HEK293 (cell line): ENCODE results near the gene GAST.
A peak's percentile ranks its signal among the peaks of the same experiment; 100 is the strongest.

Experiments
- CTCF ChIA-PET: fragments of 350-600 bp; formaldehyde crosslinking; extraction: SDS; loops from one replicate; lab custom pipeline; 2021; ENCODE audit warnings: antibody characterized with exemption; lab: Yijun Ruan, JAX
- POLR2A ChIA-PET: fragments of 300-600 bp; formaldehyde crosslinking; extraction: SDS; loops from one replicate; lab custom pipeline; 2020; ENCODE audit warnings: antibody characterized with exemption, inconsistent platforms; lab: Yijun Ruan, JAX
- H3K27ac ChIP-seq: fragments of 200-500 bp; sonication (Bioruptor generic); 2 replicates; pipeline ENCODE4 v1.5.1; 2014; ENCODE audit warnings: low read depth, low read length, control low read depth, inconsistent platforms; ENCODE audit errors: extremely low read depth
- H3K36me3 ChIP-seq, 2 experiments: fragments of 200-500 bp in 1 of 2; sonication (Bioruptor generic) in 1 of 2; 1 replicate in 1 of 2; 2 replicates in 1 of 2; pipeline ENCODE4 v1.5.1; 2014 to 2017; ENCODE audit warnings: inconsistent platforms in 2 of 2, low read length in 2 of 2; ENCODE audit not compliant: control insufficient read depth in 2 of 2, insufficient read depth in 1 of 2
- H3K4me1 ChIP-seq: fragments of 200-500 bp; sonication (Bioruptor generic); 2 replicates; pipeline ENCODE4 v1.5.1; 2014; ENCODE audit warnings: mild to moderate bottlenecking, low read length, inconsistent platforms; ENCODE audit not compliant: control insufficient read depth, insufficient read depth
- H3K4me3 ChIP-seq: 2 replicates; pipeline ENCODE4 v1.5.1; 2011; ENCODE audit warnings: low read depth, mild to moderate bottlenecking, control low read depth, low read length, moderate library complexity
- H3K9me3 ChIP-seq: fragments of 200-500 bp; sonication (Bioruptor generic); 2 replicates; pipeline ENCODE4 v1.5.1; 2014; ENCODE audit warnings: low read depth, low read length, inconsistent platforms; ENCODE audit not compliant: control insufficient read depth, insufficient read depth
- HOXD13 ChIP-seq: sonication (generic); formaldehyde crosslinking; IDR thresholded peaks from 2 replicates; pipeline ENCODE4 v1.8.0; 2022; ENCODE audit warnings: missing genetic modification reagents, borderline replicate concordance
- KLF1 ChIP-seq: fragments of 450-650 bp; formaldehyde crosslinking; IDR thresholded peaks from 2 replicates; pipeline ENCODE4 v1.5.1; 2016; ENCODE audit warnings: missing biosample characterization, missing genetic modification characterization
- KLF8 ChIP-seq: fragments of 450-650 bp; formaldehyde crosslinking; IDR thresholded peaks from 2 replicates; pipeline ENCODE4 v1.5.1; 2016; ENCODE audit warnings: missing biosample characterization, missing genetic modification characterization
- PBX3 ChIP-seq: sonication (generic); formaldehyde crosslinking; IDR thresholded peaks from 2 replicates; pipeline ENCODE4 v1.8.1; 2022; ENCODE audit warnings: mild to moderate bottlenecking, moderate library complexity, missing genetic modification reagents
- RBAK ChIP-seq: fragments of 450-650 bp; formaldehyde crosslinking; IDR thresholded peaks from 2 replicates; pipeline ENCODE4 v1.5.1; 2016; ENCODE audit warnings: missing biosample characterization, missing genetic modification characterization
- ZBTB1 ChIP-seq: fragments of 450-650 bp; formaldehyde crosslinking; IDR thresholded peaks from 2 replicates; pipeline ENCODE4 v1.5.1; 2016; ENCODE audit warnings: missing biosample characterization, missing genetic modification characterization
- ZBTB21 ChIP-seq: fragments of 450-650 bp; formaldehyde crosslinking; IDR thresholded peaks from 2 replicates; pipeline ENCODE4 v1.5.1; 2017; ENCODE audit warnings: missing biosample characterization, missing genetic modification characterization
- ZNF155 ChIP-seq: fragments of 450-650 bp; formaldehyde crosslinking; IDR thresholded peaks from 2 replicates; pipeline ENCODE4 v1.5.1; 2016; ENCODE audit warnings: missing biosample characterization, missing genetic modification characterization
- ZNF157 ChIP-seq: fragments of 450-650 bp; formaldehyde crosslinking; IDR thresholded peaks from 2 replicates; pipeline ENCODE4 v1.5.1; 2016; ENCODE audit warnings: missing biosample characterization, missing genetic modification characterization
- ZNF169 ChIP-seq: fragments of 450-650 bp; formaldehyde crosslinking; IDR thresholded peaks from 2 replicates; pipeline ENCODE4 v1.5.1; 2016; ENCODE audit warnings: missing biosample characterization, missing genetic modification characterization
- ZNF239 ChIP-seq: fragments of 450-650 bp; formaldehyde crosslinking; IDR thresholded peaks from 2 replicates; pipeline ENCODE4 v1.5.1; 2016; ENCODE audit warnings: missing biosample characterization, missing genetic modification characterization
- ZNF362 ChIP-seq: fragments of 450-650 bp; formaldehyde crosslinking; IDR thresholded peaks from 2 replicates; pipeline ENCODE4 v1.5.1; 2016; ENCODE audit warnings: missing biosample characterization, missing genetic modification characterization
- ZNF521 ChIP-seq: fragments of 450-650 bp; formaldehyde crosslinking; IDR thresholded peaks from 2 replicates; pipeline ENCODE4 v1.5.1; 2017; ENCODE audit warnings: missing biosample characterization, mild to moderate bottlenecking, missing genetic modification characterization
- ZNF629 ChIP-seq: fragments of 450-650 bp; formaldehyde crosslinking; IDR thresholded peaks from 2 replicates; pipeline ENCODE4 v1.5.1; 2017; ENCODE audit warnings: missing biosample characterization, missing genetic modification characterization
- ZNF658 ChIP-seq: fragments of 450-650 bp; formaldehyde crosslinking; IDR thresholded peaks from 2 replicates; pipeline ENCODE4; 2016; ENCODE audit warnings: missing biosample characterization, missing genetic modification characterization
- ZNF768 ChIP-seq: fragments of 450-650 bp; formaldehyde crosslinking; IDR thresholded peaks from 2 replicates; pipeline ENCODE4 v1.5.1; 2018; ENCODE audit warnings: missing biosample characterization, mild to moderate bottlenecking, missing genetic modification characterization
- TF ChIP-seq, protein P1 (sequence below): fragments of 450-650 bp; formaldehyde crosslinking; IDR thresholded peaks from 2 replicates; pipeline ENCODE4 v1.5.1; 2017; ENCODE audit warnings: missing biosample characterization, mild to moderate bottlenecking, missing genetic modification characterization, moderate library complexity
- TF ChIP-seq, protein P2 (sequence below): fragments of 450-650 bp; formaldehyde crosslinking; IDR thresholded peaks from 2 replicates; pipeline ENCODE4 v1.5.1; 2016; ENCODE audit warnings: missing biosample characterization, missing genetic modification characterization, borderline replicate concordance

Gene GAST, protein sequence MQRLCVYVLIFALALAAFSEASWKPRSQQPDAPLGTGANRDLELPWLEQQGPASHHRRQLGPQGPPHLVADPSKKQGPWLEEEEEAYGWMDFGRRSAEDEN

GRCh38 chr17:41711669-41712400 is at the start of gene GAST:
Gene GAST, plus strand, starts transcription at chr17:41712331. Its CDS starts 3,106 bp downstream, at chr17:41715437.
- Histone ChIP-seq H3K4me3 (no peak within 1 kb of the TSS), H3K27ac (no peak within 1 kb of the TSS), H3K4me1 (no peaks in the 10 kb centered on the region), H3K9me3 (no peaks in the 10 kb centered on the region), H3K36me3 (no peaks in the 10 kb centered on the region)
- POLR2A ChIA-PET, result interaction anchor here (1.5 kb wide), 1 partner anchor 22 kb away, joined by 4 read pairs; no protein-coding TSS in a partner anchor
- peak; percentile 83 for TF ChIP-seq KLF1 (tag by site-specific recombination)
- TF ChIP-seq PBX3 (CRISPR knock-in tag), result no peak
- CTCF ChIA-PET, result interaction anchor here (0.6 to 9.8 kb wide), 4 partner anchors 9 to 254 kb away, joined by 3 to 103 read pairs (median 3); no protein-coding TSS in a partner anchor

DNA sequence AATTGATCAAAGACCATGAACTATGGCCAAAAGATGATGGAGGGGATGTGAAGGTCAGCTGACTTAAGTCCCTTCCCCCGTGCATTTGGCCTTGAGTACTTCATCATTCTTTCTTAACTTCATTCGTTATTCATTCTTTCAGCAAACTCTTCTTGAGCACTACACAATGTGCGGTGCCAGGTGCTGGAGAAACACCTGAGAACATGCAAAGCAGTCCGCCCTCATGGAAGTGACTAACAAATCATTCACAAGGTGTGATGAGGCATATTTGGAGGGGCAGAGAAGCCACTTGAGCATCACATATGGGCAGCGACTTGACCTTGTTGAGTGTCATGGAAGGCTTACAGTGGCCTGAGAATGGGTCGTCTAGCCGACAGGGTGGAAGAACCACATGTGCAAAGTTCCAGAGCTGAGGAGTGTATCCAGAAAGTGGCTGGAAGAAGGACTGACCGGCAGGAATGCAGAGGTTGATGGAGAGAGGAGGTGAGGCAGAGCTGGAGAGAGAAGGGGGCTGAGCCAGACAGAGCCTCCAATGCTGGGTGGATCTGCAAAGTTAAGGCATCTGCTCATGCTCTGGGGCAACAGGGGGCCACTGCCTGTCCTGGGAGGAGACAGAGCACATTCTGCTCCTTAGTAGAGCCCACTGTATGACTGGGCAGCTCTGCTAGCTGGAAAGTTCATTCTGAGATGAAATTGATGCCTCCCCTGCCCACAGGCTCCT is 48.5 kb upstream of the GAST start:
- CTCF ChIA-PET, result interaction anchor here (0.6 to 12.6 kb wide), 94 partner anchors 13 to 1188 kb away, joined by 3 to 567 read pairs (median 5); partner anchors contain the start of genes EIF1, KRT13, KRT15 and KRT16
- Histone ChIP-seq H3K9me3 (no peaks in the 10 kb centered on the region), H3K4me1 (peaks cover 3% of the 10 kb centered on the region), H3K4me3 (no peak overlapping the region), H3K36me3 (no peaks in the 10 kb centered on the region), H3K27ac (no peak overlapping the region)
- POLR2A ChIA-PET, result interaction anchor here (0.9 to 3.0 kb wide), 4 partner anchors 25 to 804 kb away, joined by 3 to 24 read pairs (median 4); partner anchors contain the start of genes EIF1 and KRT19
- TF ChIP-seq HOXD13 (CRISPR knock-in tag), result no peak
- no peak for TF ChIP-seq ZNF768 (tag by site-specific recombination)
- no peak for TF ChIP-seq ZNF169 (tag by site-specific recombination)
- no peak for TF ChIP-seq ZNF239
- no peak for TF ChIP-seq ZNF362 (tag by site-specific recombination)
- no peak for TF ChIP-seq ZNF521 (tag by site-specific recombination)
- no peak for TF ChIP-seq ZBTB21 (tag by site-specific recombination)
- TF ChIP-seq RBAK (tag by site-specific recombination), result no peak

GRCh38 chr17:41664172-41664457 is 48.0 kb upstream of the GAST start:
- Histone ChIP-seq H3K9me3 (no peaks in the 10 kb centered on the region), H3K27ac (no peak overlapping the region), H3K4me1 (peaks cover 3% of the 10 kb centered on the region), H3K36me3 (no peaks in the 10 kb centered on the region), H3K4me3 (no peak overlapping the region)
- CTCF ChIA-PET, result interaction anchor here (0.6 to 12.6 kb wide), 32 partner anchors 14 to 1188 kb away, joined by 3 to 567 read pairs (median 6); partner anchors contain the start of genes EIF1, KRT16, KRT17 and KRT36
- POLR2A ChIA-PET, result interaction anchor here (3.0 kb wide), 1 partner anchor 25 kb away, joined by 24 read pairs; the partner anchor contains the start of gene EIF1
- TF ChIP-seq ZBTB1 (tag by site-specific recombination), result no peak
- TF ChIP-seq, protein P1, sequence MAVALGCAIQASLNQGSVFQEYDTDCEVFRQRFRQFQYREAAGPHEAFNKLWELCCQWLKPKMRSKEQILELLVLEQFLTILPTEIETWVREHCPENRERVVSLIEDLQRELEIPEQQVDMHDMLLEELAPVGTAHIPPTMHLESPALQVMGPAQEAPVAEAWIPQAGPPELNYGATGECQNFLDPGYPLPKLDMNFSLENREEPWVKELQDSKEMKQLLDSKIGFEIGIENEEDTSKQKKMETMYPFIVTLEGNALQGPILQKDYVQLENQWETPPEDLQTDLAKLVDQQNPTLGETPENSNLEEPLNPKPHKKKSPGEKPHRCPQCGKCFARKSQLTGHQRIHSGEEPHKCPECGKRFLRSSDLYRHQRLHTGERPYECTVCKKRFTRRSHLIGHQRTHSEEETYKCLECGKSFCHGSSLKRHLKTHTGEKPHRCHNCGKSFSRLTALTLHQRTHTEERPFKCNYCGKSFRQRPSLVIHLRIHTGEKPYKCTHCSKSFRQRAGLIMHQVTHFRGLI (tag by site-specific recombination), result no peak
- no peak for TF ChIP-seq ZNF629 (tag by site-specific recombination)
- TF ChIP-seq ZNF362 (tag by site-specific recombination), result no peak
- no peak for TF ChIP-seq ZNF658
- no peak for TF ChIP-seq ZNF157 (tag by site-specific recombination)
- TF ChIP-seq, protein P2, sequence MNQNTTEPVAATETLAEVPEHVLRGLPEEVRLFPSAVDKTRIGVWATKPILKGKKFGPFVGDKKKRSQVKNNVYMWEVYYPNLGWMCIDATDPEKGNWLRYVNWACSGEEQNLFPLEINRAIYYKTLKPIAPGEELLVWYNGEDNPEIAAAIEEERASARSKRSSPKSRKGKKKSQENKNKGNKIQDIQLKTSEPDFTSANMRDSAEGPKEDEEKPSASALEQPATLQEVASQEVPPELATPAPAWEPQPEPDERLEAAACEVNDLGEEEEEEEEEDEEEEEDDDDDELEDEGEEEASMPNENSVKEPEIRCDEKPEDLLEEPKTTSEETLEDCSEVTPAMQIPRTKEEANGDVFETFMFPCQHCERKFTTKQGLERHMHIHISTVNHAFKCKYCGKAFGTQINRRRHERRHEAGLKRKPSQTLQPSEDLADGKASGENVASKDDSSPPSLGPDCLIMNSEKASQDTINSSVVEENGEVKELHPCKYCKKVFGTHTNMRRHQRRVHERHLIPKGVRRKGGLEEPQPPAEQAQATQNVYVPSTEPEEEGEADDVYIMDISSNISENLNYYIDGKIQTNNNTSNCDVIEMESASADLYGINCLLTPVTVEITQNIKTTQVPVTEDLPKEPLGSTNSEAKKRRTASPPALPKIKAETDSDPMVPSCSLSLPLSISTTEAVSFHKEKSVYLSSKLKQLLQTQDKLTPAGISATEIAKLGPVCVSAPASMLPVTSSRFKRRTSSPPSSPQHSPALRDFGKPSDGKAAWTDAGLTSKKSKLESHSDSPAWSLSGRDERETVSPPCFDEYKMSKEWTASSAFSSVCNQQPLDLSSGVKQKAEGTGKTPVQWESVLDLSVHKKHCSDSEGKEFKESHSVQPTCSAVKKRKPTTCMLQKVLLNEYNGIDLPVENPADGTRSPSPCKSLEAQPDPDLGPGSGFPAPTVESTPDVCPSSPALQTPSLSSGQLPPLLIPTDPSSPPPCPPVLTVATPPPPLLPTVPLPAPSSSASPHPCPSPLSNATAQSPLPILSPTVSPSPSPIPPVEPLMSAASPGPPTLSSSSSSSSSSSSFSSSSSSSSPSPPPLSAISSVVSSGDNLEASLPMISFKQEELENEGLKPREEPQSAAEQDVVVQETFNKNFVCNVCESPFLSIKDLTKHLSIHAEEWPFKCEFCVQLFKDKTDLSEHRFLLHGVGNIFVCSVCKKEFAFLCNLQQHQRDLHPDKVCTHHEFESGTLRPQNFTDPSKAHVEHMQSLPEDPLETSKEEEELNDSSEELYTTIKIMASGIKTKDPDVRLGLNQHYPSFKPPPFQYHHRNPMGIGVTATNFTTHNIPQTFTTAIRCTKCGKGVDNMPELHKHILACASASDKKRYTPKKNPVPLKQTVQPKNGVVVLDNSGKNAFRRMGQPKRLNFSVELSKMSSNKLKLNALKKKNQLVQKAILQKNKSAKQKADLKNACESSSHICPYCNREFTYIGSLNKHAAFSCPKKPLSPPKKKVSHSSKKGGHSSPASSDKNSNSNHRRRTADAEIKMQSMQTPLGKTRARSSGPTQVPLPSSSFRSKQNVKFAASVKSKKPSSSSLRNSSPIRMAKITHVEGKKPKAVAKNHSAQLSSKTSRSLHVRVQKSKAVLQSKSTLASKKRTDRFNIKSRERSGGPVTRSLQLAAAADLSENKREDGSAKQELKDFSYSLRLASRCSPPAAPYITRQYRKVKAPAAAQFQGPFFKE (tag by site-specific recombination), result no peak
- no peak for TF ChIP-seq ZNF155 (tag by site-specific recombination)
- no peak for TF ChIP-seq KLF8
